ACHN (cell line): ENCODE measurements around the gene GNL1.
"Not testable (repeated sequence)": the region's sequence is repeated elsewhere in the genome, so short reads cannot be mapped to it uniquely, and the experiment has no call there.

Experiments
- DNase-seq: peaks from one replicate; pipeline ENCODE4 v3.0.0-alpha.2; 2015
- in situ Hi-C: cut with HindIII; loops from 2 replicates; pipeline ENCODE4 v1.10.0; 2017; ENCODE audit warnings: low sequenced_read_pairs, low pct_ligation_motif_present, low pct_unique_long_range_greater_than_20kb

The GNL1 gene

DNA sequence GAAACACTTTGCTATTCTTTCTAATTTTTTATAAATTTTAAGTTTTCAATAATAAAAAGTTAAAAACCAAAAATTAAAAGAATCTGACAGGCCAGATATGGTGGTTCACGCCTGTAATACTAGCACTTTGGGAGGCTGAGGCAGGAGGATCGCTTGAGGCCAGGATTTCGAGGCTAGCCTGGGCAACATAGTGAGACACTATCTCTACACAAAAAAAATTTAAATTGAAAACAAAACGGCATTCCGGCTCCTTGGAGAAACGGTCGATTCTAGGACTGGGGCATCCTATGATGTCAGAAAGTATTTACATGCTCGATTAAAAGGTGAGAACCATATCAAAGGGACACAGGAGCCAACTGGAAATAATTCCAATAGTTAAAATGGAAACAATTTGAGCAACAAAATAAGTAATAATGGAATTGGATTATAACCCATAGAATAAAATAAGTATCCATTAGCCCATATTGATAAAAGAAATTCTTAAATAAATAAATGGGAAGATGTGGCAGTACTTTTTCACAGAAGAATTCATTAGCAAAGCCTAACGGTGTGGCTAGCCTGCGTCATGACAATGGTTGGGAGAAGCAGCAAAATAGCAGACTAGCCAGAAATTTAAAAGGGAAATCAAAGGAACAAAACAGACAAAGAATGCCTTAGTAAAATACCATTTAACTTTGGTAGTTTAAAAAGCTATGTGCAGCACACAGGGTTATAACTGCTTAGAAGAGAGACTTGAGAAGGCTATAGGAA lies 45.7 kb downstream of the GNL1 start:
- no peak for DNase-seq

DNA sequence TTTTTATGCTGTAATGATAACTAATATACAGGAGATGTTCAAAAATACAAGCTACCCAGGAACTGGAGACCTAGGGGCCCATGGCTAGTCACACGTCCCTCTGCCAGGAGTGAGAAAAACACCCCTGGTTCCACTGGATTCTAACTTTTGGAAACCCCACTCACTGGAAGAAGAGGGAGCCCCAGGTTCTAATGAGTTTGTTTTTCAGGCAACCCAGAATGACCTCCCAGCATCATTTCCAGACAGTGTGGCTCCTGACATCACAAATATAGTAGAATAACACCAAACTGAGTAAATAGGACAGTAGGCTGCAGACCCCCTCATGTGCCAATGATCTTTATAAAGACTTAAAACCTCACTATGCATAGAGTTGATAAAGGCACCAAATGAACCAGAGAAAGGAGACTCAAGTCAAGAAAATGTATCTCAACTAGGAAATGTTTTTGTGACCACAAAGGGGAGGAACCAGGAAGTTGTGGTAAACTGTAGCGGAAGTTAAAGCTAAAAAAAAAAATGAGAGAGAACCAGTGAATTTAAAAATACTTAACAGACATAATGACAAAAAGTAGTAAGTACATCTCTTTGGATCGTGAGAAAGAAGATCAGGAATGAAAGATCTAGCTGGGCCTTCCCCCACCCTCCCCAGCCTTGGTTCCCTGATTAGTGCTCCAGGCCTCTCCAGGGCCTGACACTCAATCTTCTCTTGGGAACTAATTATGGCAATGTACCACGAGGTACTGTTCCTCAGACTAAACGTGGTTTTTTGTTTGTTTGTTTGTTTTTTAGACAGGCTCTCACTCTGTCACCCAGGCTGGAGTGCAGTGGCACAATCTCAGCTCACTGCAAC lies 47.2 kb downstream of the GNL1 start:
- in situ Hi-C loops: no loop called here
- no peak for DNase-seq

More for the DNA sequence above, 45.7 kb downstream of the GNL1 start:
- in situ Hi-C loops: no loop called here

DNA sequence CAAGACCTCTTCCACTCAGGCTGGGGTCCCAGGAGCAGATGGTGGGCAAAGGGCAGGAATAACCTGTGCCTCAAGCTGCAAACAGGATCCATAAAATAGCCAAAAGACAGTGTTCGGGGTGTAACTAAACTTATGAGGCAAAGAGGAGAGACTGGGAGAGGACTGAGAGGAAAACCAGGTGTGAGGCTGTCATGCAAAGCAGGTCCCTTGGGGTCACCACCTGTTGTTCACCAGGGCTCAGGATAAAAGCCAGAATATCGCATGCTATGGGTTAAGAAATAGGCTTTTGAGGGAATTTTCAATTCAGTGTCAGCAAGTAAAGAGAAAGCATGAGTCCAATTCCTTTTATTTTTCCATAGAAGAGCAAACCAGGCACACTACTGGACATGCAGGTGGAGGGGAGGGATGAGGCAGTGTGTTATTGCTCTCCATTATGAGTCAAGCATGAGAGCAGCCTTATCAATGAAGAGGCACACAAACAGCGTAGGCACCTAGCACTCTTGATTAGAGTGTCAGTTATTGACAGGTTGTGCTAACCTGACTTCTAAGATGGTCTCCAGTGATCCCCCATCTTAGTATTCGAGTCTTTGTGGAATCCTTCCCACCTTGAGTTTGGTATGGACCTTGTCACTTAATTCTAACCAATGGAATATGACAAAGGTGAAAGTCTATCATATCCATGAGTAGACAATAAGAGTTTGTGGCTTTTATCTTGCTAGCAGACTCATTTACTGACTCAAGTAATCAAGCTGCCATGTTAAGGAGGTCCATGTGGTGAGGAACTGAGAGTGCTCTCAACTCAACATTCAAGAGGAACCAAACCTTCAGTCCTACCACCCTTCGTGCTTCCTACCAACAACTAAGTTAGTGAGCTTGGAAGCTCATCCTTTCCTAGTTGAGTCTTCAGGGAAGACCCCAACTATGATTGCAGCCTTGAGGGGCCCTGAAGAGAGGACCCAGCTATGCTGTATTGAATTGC lies 48.2 kb downstream of the GNL1 start:
- DNase-seq: no peak
- in situ Hi-C loops: no loop called here

DNA sequence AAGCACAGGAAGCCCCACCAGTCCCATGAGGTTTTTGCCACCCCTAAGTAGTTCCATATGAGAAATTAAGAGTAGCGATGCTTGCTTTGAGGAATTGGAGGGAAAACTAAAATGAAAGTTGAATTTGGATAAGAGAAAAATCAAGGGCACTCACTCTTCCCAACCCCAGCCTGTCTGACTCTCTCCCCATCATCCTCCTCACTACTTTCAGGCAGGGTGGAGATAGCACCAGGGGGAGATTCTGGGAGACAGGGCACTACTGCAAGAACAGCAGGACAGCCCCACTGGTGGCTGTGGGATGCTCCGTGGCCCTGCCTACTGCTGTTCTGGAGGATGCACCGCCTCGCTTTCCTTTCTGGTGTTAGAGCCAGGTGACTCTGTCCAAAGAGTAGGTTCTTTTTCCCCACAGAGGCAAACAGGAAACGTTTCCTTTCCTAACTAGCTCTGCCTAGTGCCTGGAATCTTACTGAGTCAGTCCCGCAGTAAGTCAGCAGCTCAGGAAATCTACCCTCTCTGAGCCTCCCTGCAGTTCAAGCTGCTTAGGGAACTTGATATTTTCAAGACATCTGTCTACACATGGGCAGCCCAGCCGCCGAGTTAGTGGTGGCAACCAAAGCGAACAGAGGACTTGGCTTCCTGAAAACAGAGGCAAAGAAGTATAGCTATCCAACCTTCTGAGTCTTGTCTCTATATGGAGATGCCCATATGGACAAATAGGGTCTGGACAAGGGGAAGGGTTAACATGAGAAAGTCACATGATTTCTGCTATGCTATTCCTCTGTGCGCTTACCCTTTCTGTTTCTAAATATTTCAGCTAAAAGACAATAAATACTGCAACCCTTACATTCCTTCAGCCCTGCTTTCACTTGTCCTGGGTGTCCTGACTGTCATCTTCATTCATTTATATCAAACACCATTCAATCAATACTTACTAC lies 55.6 kb downstream of the GNL1 start:
- in situ Hi-C loops: no loop called here
- DNase-seq: no peak

DNA sequence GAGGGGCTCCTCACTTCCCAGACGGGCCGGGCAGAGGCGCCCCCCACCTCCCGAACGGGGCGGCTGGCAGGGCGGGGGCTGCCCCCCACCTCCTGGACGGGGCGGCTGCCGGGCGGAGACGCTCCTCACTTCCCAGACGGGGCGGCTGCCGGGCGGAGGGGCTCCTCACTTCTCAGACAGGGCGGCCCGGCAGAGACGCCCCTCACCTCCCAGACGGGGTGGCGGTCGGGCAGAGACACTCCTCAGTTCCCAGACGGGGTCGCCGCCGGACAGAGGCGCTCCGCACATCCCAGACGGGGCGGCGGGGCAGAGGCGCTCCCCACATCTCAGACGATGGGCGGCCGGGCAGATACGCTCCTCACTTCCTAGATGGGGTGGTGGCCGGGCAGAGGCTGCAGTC lies 57.6 kb downstream of the GNL1 start:
- in situ Hi-C loops, DNase-seq: not testable (repeated sequence)

DNA sequence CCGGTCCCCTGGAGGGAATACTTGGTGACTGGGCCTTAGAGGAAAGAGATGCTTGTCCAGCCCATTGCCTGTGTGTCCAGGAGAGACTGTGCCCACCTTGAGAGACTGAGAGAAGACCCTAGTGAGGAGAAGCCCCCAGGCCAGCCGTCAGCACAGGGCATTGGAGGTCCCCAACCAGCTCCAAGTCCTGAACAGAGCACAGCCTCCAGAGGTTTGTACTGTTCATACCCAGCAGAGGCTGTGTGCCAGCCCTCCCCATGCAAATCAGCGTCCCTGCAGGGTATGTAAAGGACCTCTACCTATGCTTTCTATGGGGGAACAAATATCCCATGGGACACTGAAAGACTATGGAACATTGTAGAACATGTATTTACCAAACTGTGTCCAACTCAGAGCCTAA lies 58.6 kb downstream of the GNL1 start:
- no peak for DNase-seq
- in situ Hi-C loops: no loop called here

DNA sequence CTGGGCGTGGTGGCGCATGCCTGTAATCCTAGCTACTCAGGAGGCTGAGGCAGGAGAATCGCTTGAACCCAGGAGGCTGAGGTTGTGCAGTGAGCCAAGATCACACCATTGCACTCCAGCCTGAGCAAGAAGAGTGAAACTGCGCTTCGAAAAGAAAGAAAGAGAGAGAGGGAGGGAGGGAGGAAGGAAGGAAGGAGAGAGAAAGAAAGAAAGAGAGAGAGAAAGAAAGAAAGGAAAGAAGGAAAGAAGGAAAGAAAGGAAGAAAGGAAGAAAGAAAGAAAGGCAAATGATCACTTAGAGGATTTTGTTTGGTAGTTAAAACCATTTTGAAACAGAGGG lies 59.1 kb downstream of the GNL1 start:
- in situ Hi-C loops, DNase-seq: not testable (repeated sequence)

DNA sequence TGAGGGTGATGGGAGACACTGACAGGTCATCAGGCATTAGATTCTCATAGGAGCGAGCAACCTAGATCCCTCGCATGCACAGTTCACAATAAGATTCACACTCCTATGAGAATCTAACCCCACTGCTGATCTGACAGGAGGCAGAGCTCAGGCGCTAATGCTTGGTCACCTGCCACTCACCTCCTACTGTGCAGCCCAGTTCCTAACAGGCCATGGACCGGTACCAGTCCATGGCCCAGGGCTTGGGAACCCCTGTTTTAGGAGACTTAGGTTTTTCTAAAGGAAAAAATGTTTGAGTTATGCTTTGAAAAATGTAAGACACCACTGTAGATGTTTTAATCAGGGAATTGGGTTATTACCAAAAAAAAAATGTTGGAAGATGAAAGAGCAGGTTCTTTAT lies 60.3 kb downstream of the GNL1 start:
- no peak for DNase-seq
- in situ Hi-C loops: no loop called here

DNA sequence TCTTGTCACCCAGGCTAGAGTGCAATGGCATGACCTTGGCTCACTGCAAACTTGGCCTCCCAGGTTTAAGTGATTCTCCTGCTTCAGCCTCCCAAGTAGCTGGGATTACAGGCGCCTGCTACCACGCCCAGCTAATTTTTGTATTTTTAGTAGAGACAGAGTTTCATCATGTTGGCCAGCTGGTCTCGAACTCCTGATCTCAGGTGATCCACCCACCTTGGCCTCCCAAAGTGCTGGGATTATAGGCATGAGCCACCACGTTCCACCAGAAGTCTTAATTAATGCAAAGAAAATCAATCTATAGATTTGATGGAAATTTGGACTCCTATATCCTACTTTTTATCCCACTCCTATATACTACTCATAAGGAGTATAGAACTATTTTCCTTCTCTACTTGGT lies 61.2 kb downstream of the GNL1 start:
- DNase-seq, in situ Hi-C loops: not testable (repeated sequence)

DNA sequence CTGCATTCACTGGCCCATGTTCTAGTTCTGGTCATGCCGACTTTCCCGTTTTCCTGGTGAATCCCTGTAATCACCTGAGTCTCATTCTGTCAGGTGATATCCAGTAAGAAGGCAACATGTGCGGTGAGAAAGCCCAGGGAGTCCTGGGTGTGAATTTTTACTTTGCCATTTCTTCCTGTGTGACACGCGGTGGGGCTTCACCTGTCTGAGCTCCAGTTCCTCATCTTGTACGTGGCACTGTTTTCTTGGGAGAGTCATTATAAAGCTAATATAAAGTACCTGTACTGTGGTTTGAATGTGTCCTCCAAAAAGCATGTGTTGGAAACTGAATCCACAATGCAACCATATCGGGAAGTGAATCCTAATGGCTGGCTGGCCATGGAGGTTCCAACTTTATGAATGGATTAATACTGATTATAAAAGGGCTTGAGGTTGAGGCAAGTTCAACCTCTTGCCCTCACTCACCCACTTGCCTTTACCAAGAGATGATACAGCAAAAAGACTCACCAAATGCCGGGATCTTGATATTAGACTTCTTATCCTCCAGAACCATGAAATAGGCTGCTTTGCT lies 61.9 kb downstream of the GNL1 start:
- no peak for DNase-seq
- in situ Hi-C loops: no loop called here

DNA sequence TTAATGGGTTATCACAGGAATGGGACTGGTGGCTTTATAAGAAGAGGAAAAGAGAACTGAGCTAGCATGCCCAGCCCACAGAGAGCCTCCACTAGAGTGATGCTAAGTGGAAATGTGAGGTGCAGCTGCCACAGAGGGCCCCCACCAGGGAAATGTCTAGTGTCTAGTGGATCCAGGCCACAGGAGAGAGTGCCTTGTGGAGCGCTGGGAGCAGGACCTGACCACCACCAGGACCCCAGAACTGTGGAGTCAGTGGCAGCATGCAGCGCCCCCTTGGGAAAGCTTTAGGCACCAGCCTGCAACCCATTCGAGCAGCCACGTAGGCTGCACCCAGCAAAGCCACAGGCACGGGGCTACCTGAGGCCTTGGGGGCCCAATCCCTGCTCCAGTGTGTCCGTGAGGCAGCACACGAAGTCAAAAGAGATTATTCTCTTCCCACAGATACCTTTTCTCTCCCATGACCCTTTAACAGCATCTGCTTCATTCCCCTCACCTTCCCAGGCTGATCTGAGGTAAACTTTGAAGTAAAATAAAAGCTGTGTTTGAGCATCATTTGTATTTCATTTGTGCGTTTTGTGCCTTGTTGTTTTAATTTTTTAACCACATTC lies 62.5 kb downstream of the GNL1 start:
- in situ Hi-C loops: no loop called here
- DNase-seq: no peak

DNA sequence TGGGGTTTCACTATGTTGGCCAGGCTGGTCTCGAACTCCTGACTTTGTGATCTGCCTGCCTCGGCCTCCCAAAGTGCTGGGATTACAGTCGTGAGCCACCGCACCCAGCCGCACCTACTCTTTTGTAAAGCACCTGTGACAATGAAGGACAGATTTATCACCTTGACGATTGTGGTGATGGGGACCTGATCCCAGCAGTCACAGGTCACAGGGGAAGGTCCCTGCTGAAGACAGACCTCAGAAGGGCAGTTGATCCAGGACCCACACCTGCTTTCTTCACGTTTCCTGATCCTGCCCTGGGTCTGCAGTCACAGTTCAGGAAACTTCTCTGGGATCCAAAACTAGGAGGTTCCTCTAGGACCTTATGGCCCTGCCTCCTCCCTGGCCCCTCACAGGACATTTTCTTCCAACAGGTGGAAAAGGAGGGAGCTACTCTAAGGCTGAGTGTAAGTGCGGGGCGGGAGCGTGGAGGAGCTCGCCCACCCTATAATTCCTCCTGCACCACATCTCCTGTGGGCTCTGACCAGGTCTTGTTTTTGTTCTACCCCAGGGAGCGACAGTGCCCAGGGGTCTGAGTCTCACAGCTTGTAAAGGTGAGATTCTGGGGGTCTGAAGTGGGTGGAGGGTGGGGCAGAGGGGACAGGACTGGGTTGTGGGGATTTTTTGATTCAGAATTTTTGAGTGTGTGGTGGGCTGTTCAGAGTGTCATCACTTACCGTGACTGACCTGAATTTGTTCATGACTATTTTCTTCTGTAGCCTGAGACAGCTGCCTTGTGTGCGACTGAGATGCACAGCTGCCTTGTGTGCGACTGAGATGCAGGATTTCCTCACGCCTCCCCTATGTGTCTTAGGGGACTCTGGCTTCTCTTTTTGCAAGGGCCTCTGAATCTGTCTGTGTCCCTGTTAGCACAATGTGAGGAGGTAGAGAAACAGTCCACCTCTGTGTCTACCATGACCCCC lies 64.0 kb downstream of the GNL1 start:
- in situ Hi-C loops: no loop called here
- no peak for DNase-seq
